ENCODE data around the gene KCNIP4. TPM values are rescaled to one million over a fixed set of nuclear protein-coding genes. Genes with fewer than 3 reads are reported as not detected.

The KCNIP4 gene
- total RNA-seq, 3 donors from 2014 or later, result 0.96 to 11.3 (median 2.4) TPM

- no peak for TF ChIP-seq CTCF (IDR thresholded peaks at IDR 0.05)
- peaks cover 4% of the 10 kb centered on the region for H3K9me3 ChIP-seq
- H3K4me1 ChIP-seq (ENCODE audit: low read depth), result no peaks in the 10 kb centered on the region
- no peaks in the 10 kb centered on the region for H3K36me3 ChIP-seq (ENCODE audit: low read depth)
- intact Hi-C loops (cut with DNase I, micrococcal nuclease), result no loop called here
- ATAC-seq (peak; percentile 93), DNase-seq (peak in 1 of 3 donors; percentile 5)
- H3K4me3 ChIP-seq, result no peak overlapping the region
Measured at GRCh38 chr4:20992002-20992401, 956.6 kb downstream of the KCNIP4 start.

- ATAC-seq (no peak), DNase-seq (no peak)
- Histone ChIP-seq H3K36me3 (ENCODE audit: low read depth) (no peaks in the 10 kb centered on the region), H3K4me3 (no peak overlapping the region), H3K4me1 (ENCODE audit: low read depth) (no peaks in the 10 kb centered on the region), H3K9me3 (no peaks in the 10 kb centered on the region)
- TF ChIP-seq CTCF (IDR thresholded peaks at IDR 0.05), result no peak
- intact Hi-C loops (cut with DNase I, micrococcal nuclease), result no loop called here
Measured at GRCh38 chr4:20987191-20987590, 961.4 kb downstream of the KCNIP4 start.

- H3K36me3 ChIP-seq (ENCODE audit: low read depth), result no peaks in the 10 kb centered on the region
- H3K4me3 ChIP-seq, result no peak overlapping the region
- TF ChIP-seq CTCF (IDR thresholded peaks at IDR 0.05), result no peak
- no peaks in the 10 kb centered on the region for H3K9me3 ChIP-seq
- no peaks in the 10 kb centered on the region for H3K4me1 ChIP-seq (ENCODE audit: low read depth)
- DNase-seq, result peak in 2 of 3 donors; percentile 4 to 46
- peak; percentile 53 for ATAC-seq
- intact Hi-C loops (cut with DNase I, micrococcal nuclease), result no loop called here
Measured at GRCh38 chr4:20984576-20984836, 964.1 kb downstream of the KCNIP4 start.

GRCh38 chr4:20983763-20984575, 964.6 kb downstream of the KCNIP4 start:
- Histone ChIP-seq H3K36me3 (ENCODE audit: low read depth) (no peaks in the 10 kb centered on the region), H3K4me1 (ENCODE audit: low read depth) (no peaks in the 10 kb centered on the region), H3K9me3 (no peaks in the 10 kb centered on the region), H3K4me3 (no peak overlapping the region)
- ATAC-seq, result peak; percentile 61
- intact Hi-C loops (cut with DNase I, micrococcal nuclease), result no loop called here
- DNase-seq, result peak; percentile 3 to 49 (median 23)
- TF ChIP-seq CTCF (IDR thresholded peaks at IDR 0.05), result no peak

GRCh38 chr4:20982544-20982943, 966.0 kb downstream of the KCNIP4 start:
- no peak for TF ChIP-seq CTCF (IDR thresholded peaks at IDR 0.05)
- Histone ChIP-seq H3K36me3 (ENCODE audit: low read depth) (no peaks in the 10 kb centered on the region), H3K4me3 (no peak overlapping the region), H3K4me1 (ENCODE audit: low read depth) (no peaks in the 10 kb centered on the region), H3K9me3 (no peaks in the 10 kb centered on the region)
- intact Hi-C loops (cut with DNase I, micrococcal nuclease), result no loop called here
- DNase-seq (no peak), ATAC-seq (no peak)
